GM18951 (cell line): ENCODE measurements around the gene PRG3.

Experiments
- POLR2A ChIP-seq: IDR thresholded peaks from 4 replicates; pipeline ENCODE4 v1.6.1; 2011; ENCODE audit warnings: mild to moderate bottlenecking; ENCODE audit not compliant: insufficient read length, insufficient read depth; ENCODE audit errors: extremely low read depth
- in situ Hi-C: fragments of 300-500 bp; cut with MboI; formaldehyde crosslinking; loops from one replicate; pipeline ENCODE4 v1.12.0; 2022; ENCODE audit warnings: low sequenced_read_pairs, mixed read lengths, inconsistent platforms; ENCODE audit not compliant: unreplicated experiment

Gene PRG3

GRCh38 chr11:57419146-57419545 lies 38.2 kb upstream of the PRG3 start:
- TF ChIP-seq POLR2A = no peak
- in situ Hi-C loops = no loop called here

GRCh38 chr11:57418131-57418530 lies 37.2 kb upstream of the PRG3 start:
- in situ Hi-C loops = no loop called here
- TF ChIP-seq POLR2A = no peak

- TF ChIP-seq POLR2A = no peak
- in situ Hi-C loops = no loop called here
Measured at GRCh38 chr11:57417056-57417455, 36.1 kb upstream of the PRG3 start.

- TF ChIP-seq POLR2A = no peak
- in situ Hi-C loops = no loop called here
Measured at GRCh38 chr11:57416436-57416835, 35.5 kb upstream of the PRG3 start.

GRCh38 chr11:57414612-57415212 lies 33.8 kb upstream of the PRG3 start:
- in situ Hi-C loops = no loop called here
- TF ChIP-seq POLR2A = no peak

- TF ChIP-seq POLR2A = no peak
- in situ Hi-C loops = no loop called here
Measured at GRCh38 chr11:57413681-57414080, 32.7 kb upstream of the PRG3 start.

GRCh38 chr11:57410287-57410686 lies 29.3 kb upstream of the PRG3 start:
- in situ Hi-C loops = no loop called here

GRCh38 chr11:57409321-57410100 lies 28.6 kb upstream of the PRG3 start:
- in situ Hi-C loops = no loop called here
- TF ChIP-seq POLR2A = no peak

More at GRCh38 chr11:57410287-57410686, 29.3 kb upstream of the PRG3 start:
- TF ChIP-seq POLR2A = no peak

- in situ Hi-C loops = no loop called here
- TF ChIP-seq POLR2A = no peak
Measured at GRCh38 chr11:57408771-57409170, 27.8 kb upstream of the PRG3 start.

GRCh38 chr11:57407941-57408475 lies 27.1 kb upstream of the PRG3 start:
- in situ Hi-C loops = no loop called here
- no peak for TF ChIP-seq POLR2A

GRCh38 chr11:57407010-57407920 lies 26.3 kb upstream of the PRG3 start:
- in situ Hi-C loops = no loop called here
- TF ChIP-seq POLR2A = no peak

- peak; percentile 28 for TF ChIP-seq POLR2A
- in situ Hi-C loops = no loop called here
Measured at GRCh38 chr11:57406337-57406904, 25.5 kb upstream of the PRG3 start.
